ENCODE measurements around the gene ACTMAP. TPM values are rescaled to one million over a fixed set of nuclear protein-coding genes. Genes with fewer than 3 reads are reported as not detected.
"Not testable (repeated sequence)": the region's sequence is repeated elsewhere in the genome, so short reads cannot be mapped to it uniquely, and the experiment has no call there.

Gene ACTMAP
- total RNA-seq, 1 donor, result 1.1 TPM

- no peak overlapping the region for H2AFZ ChIP-seq (ENCODE audit: low read length)
- TF ChIP-seq, protein P1, sequence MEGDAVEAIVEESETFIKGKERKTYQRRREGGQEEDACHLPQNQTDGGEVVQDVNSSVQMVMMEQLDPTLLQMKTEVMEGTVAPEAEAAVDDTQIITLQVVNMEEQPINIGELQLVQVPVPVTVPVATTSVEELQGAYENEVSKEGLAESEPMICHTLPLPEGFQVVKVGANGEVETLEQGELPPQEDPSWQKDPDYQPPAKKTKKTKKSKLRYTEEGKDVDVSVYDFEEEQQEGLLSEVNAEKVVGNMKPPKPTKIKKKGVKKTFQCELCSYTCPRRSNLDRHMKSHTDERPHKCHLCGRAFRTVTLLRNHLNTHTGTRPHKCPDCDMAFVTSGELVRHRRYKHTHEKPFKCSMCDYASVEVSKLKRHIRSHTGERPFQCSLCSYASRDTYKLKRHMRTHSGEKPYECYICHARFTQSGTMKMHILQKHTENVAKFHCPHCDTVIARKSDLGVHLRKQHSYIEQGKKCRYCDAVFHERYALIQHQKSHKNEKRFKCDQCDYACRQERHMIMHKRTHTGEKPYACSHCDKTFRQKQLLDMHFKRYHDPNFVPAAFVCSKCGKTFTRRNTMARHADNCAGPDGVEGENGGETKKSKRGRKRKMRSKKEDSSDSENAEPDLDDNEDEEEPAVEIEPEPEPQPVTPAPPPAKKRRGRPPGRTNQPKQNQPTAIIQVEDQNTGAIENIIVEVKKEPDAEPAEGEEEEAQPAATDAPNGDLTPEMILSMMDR (IDR thresholded peaks at IDR 0.05; ENCODE audit: extremely low read depth, low read depth, low read length), result no peak
- peaks cover 62% of the 10 kb centered on the region for H3K36me3 ChIP-seq (ENCODE audit: insufficient read depth, low read length)
- H3K27ac ChIP-seq (ENCODE audit: low read depth, low read length), result no peak overlapping the region
- no peaks in the 10 kb centered on the region for H3K9me3 ChIP-seq (ENCODE audit: low read depth, low read length)
- H4K20me1 ChIP-seq (ENCODE audit: insufficient read depth, low read length), result no peaks in the 10 kb centered on the region
- H3K4me1 ChIP-seq (ENCODE audit: insufficient read depth, low read length), result no peaks in the 10 kb centered on the region
- H3K27me3 ChIP-seq (ENCODE audit: insufficient read depth, low read length), result no peaks in the 10 kb centered on the region
- DNase-seq (ENCODE audit: insufficient read length, low spot score, missing footprints), result no peak
- no peaks in the 10 kb centered on the region for H3K79me2 ChIP-seq (ENCODE audit: insufficient read depth, low read length)
- H3K4me3 ChIP-seq (ENCODE audit: insufficient read depth, low read length), result no peak overlapping the region
- H3K4me2 ChIP-seq (ENCODE audit: insufficient read depth, low read length), result no peak overlapping the region
Measured at GRCh38 chr19:40733149-40733548, 17.1 kb downstream of the ACTMAP start.

DNA sequence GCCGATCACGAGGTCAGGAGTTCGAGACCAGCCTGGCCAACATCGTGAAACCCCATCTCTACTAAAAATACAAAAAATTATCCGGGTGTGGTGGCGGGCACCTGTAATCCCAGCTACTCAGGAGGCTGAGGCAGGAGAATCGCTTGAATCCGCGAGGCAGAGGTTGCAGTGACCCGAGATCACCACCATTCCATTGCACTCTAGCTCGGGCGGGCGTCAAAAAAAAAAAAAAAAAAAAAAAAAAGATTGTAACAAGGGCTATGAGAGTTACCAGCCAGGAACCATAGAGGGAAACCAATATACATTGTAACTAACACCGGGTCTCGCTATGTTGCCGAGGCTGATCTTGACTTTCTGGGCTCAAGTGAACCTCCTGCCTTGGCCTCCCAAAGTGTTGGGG, 18.0 kb downstream of the ACTMAP start:
- not testable (repeated sequence) for H3K27me3 ChIP-seq (ENCODE audit: insufficient read depth, low read length); H3K27ac ChIP-seq (ENCODE audit: low read depth, low read length)
- peaks cover 65% of the 10 kb centered on the region for H3K36me3 ChIP-seq (ENCODE audit: insufficient read depth, low read length)

DNA sequence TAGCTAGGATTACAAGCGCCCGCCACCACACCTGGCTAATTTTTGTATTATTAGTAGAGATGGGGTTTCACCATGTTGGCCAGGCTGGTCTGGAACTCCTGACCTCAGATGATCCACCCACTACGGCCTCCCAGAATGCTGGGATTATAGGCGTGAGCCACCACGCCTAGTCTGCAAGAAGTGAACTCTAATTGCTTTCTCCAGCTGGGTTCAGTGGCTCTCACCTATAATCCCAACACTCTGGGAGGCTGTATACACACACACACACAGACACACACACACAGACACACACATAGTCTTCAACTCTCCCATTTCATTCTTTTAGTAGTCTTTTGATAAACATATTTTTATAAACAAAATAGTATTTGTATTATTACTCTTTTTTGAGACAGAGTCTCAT, 20.2 kb downstream of the ACTMAP start:
- peaks cover 67% of the 10 kb centered on the region for H3K36me3 ChIP-seq (ENCODE audit: insufficient read depth, low read length)
- not testable (repeated sequence) for H3K4me1 ChIP-seq (ENCODE audit: insufficient read depth, low read length)

More for the DNA sequence above, 18.0 kb downstream of the ACTMAP start:
- H3K9me3 ChIP-seq (ENCODE audit: low read depth, low read length); H3K4me1 ChIP-seq (ENCODE audit: insufficient read depth, low read length); H2AFZ ChIP-seq (ENCODE audit: low read length); H3K4me3 ChIP-seq (ENCODE audit: insufficient read depth, low read length); H3K4me2 ChIP-seq (ENCODE audit: insufficient read depth, low read length); H4K20me1 ChIP-seq (ENCODE audit: insufficient read depth, low read length); DNase-seq (ENCODE audit: insufficient read length, low spot score, missing footprints); H3K79me2 ChIP-seq (ENCODE audit: insufficient read depth, low read length): not testable (repeated sequence)

GRCh38 chr19:40726279-40726678, 24.0 kb downstream of the ACTMAP start:
- H3K27ac ChIP-seq (ENCODE audit: low read depth, low read length), result no peak overlapping the region
- peaks cover 43% of the 10 kb centered on the region for H3K79me2 ChIP-seq (ENCODE audit: insufficient read depth, low read length)
- H2AFZ ChIP-seq (ENCODE audit: low read length), result no peak overlapping the region
- H3K4me1 ChIP-seq (ENCODE audit: insufficient read depth, low read length), result peaks cover 8% of the 10 kb centered on the region
- DNase-seq (ENCODE audit: insufficient read length, low spot score, missing footprints), result no peak
- H3K4me3 ChIP-seq (ENCODE audit: insufficient read depth, low read length), result no peak overlapping the region
- TF ChIP-seq, protein P1 (IDR thresholded peaks at IDR 0.05; ENCODE audit: extremely low read depth, low read depth, low read length), result no peak
- H3K36me3 ChIP-seq (ENCODE audit: insufficient read depth, low read length), result peaks cover 53% of the 10 kb centered on the region
- no peak overlapping the region for H3K4me2 ChIP-seq (ENCODE audit: insufficient read depth, low read length)
- peaks cover 11% of the 10 kb centered on the region for H4K20me1 ChIP-seq (ENCODE audit: insufficient read depth, low read length)
- H3K27me3 ChIP-seq (ENCODE audit: insufficient read depth, low read length), result no peaks in the 10 kb centered on the region
- no peaks in the 10 kb centered on the region for H3K9me3 ChIP-seq (ENCODE audit: low read depth, low read length)

More for the DNA sequence above, 20.2 kb downstream of the ACTMAP start:
- not testable (repeated sequence) for H4K20me1 ChIP-seq (ENCODE audit: insufficient read depth, low read length); H3K4me3 ChIP-seq (ENCODE audit: insufficient read depth, low read length); H3K27ac ChIP-seq (ENCODE audit: low read depth, low read length); H3K4me2 ChIP-seq (ENCODE audit: insufficient read depth, low read length); H3K27me3 ChIP-seq (ENCODE audit: insufficient read depth, low read length); H3K79me2 ChIP-seq (ENCODE audit: insufficient read depth, low read length); DNase-seq (ENCODE audit: insufficient read length, low spot score, missing footprints); H3K9me3 ChIP-seq (ENCODE audit: low read depth, low read length); H2AFZ ChIP-seq (ENCODE audit: low read length)

- Histone ChIP-seq H3K4me2 (ENCODE audit: insufficient read depth, low read length) (no peak overlapping the region), H3K9me3 (ENCODE audit: low read depth, low read length) (no peaks in the 10 kb centered on the region), H4K20me1 (ENCODE audit: insufficient read depth, low read length) (peaks cover 11% of the 10 kb centered on the region), H3K4me3 (ENCODE audit: insufficient read depth, low read length) (no peak overlapping the region), H3K27me3 (ENCODE audit: insufficient read depth, low read length) (no peaks in the 10 kb centered on the region), H3K27ac (ENCODE audit: low read depth, low read length) (no peak overlapping the region), H3K4me1 (ENCODE audit: insufficient read depth, low read length) (peaks cover 19% of the 10 kb centered on the region), H2AFZ (ENCODE audit: low read length) (no peak overlapping the region), H3K79me2 (ENCODE audit: insufficient read depth, low read length) (peaks cover 57% of the 10 kb centered on the region), H3K36me3 (ENCODE audit: insufficient read depth, low read length) (peaks cover 40% of the 10 kb centered on the region)
- TF ChIP-seq, protein P1 (IDR thresholded peaks at IDR 0.05; ENCODE audit: extremely low read depth, low read depth, low read length), result no peak
- DNase-seq (ENCODE audit: insufficient read length, low spot score, missing footprints), result no peak
Measured at GRCh38 chr19:40724855-40725254, 25.4 kb downstream of the ACTMAP start.
